Stomach (tissue), 4 donors: ENCODE results near the gene TAF4.

Experiments
- CTCF ChIP-seq, 7 experiments: fragments of 450-650 bp in 4 of 7; fragments of 200-600 bp in 3 of 7; sonication (generic) in 3 of 7; IDR thresholded peaks; one replicate each; pipeline ENCODE4 v1.5.1; 2016 to 2019; ENCODE audit warnings: antibody characterized with exemption in 7 of 7, control low read depth in 2 of 7, mild to moderate bottlenecking in 1 of 7
- EP300 ChIP-seq: sonication (generic); formaldehyde crosslinking; IDR thresholded peaks from one replicate; pipeline ENCODE4 v1.6.1; 2017; ENCODE audit warnings: antibody characterized with exemption
- POLR2A ChIP-seq, 4 donors: fragments of 450-650 bp; IDR thresholded peaks; one replicate each; pipeline ENCODE4 v1.6.1; 2016; ENCODE audit warnings: antibody characterized with exemption in 4 of 4, control low read depth in 2 of 4, mild to moderate bottlenecking in 1 of 4, moderate library complexity in 1 of 4
- POLR2AphosphoS5 ChIP-seq, 3 donors: sonication (generic); formaldehyde crosslinking; IDR thresholded peaks; one replicate each; pipeline ENCODE4 v1.6.1; 2016; ENCODE audit warnings: antibody characterized with exemption in 3 of 3

GRCh38 chr20:61933951-61934715 is 131.5 kb downstream of the TAF4 start:
- no peak for TF ChIP-seq CTCF (IDR thresholded peaks at IDR 0.05)
- no peak for TF ChIP-seq POLR2AphosphoS5 (IDR thresholded peaks at IDR 0.05)
- no peak for TF ChIP-seq EP300
- TF ChIP-seq POLR2A (IDR thresholded peaks at IDR 0.05) = no peak
